ENCODE measurements around the gene HK2. TPM values are rescaled to one million over a fixed set of nuclear protein-coding genes. Genes with fewer than 3 reads are reported as not detected.

Gene HK2
- total RNA-seq, 1 experiment from 2014 or later, result 43.8 TPM

DNA sequence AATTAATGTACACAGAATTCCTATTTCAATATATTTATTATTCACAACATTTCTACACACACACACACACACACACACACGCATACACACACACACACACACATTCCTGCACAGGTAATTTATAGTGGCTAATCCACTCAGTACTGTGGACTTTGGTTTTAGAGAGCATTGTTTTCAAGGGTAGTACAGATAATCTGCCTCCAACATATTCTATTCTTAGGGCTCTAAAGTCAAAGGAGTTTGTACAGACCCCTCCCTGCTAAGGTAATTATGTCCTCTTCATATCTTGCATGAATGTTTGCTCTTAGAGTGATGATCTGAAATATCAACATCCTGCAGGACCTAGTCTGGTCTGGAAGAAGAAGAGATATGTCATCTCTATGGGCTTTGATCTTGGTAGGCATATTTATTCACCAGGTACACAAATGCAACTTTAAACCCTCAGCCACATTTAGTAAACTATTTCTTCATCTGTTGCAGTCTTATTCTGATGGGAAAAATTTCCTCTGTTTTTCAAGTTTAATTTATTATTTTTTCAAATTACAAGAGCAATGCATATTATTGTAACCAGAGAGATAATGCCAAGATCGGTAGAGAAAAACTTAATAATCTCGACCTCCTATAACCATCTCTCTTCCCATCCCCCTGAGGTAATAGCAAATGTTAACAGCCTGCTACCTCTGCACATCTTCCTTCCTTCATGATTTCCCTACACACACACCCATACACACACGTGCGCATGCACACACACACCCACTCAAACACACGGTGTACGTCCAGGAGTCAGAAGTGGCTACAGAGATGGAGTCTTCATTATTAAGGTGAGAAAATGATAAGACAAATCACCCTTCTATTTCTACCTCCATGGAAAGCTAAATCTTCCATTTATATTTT lies 106.2 kb downstream of the HK2 start:
- ChIA-PET CTCF (no interaction called here), POLR2A (ENCODE audit: unreplicated experiment) (no interaction called here)
- Histone ChIP-seq H3K79me2 (ENCODE audit: low read length) (no peaks in the 10 kb centered on the region), H3K4me2 (ENCODE audit: low read length) (no peak overlapping the region), H3K9me3 (ENCODE audit: low read length) (no peaks in the 10 kb centered on the region), H3K4me1 (ENCODE audit: insufficient read depth, low read length) (peaks cover 6% of the 10 kb centered on the region), H3K27me3 (ENCODE audit: low read length) (no peaks in the 10 kb centered on the region), H3K9ac (ENCODE audit: low read length) (no peak overlapping the region), H4K20me1 (ENCODE audit: low read length) (no peaks in the 10 kb centered on the region), H3K4me3 (ENCODE audit: low read length) (no peak overlapping the region), H2AFZ (ENCODE audit: low read length) (no peak overlapping the region), H3F3A (ENCODE audit: low read length, unreplicated experiment) (no peaks in the 10 kb centered on the region), H3K27ac (ENCODE audit: low read length) (no peak overlapping the region), H3K9me2 (replicated peaks; ENCODE audit: low read length) (no peaks in the 10 kb centered on the region), H3K36me3 (ENCODE audit: low read depth, low read length) (no peaks in the 10 kb centered on the region)
- DNase-seq (no peak), ATAC-seq (no peak)
- intact Hi-C loops (cut with micrococcal nuclease), result no loop called here
- TF ChIP-seq EZH2 (IDR thresholded peaks at IDR 0.05; ENCODE audit: low read length, unreplicated experiment) (no peak), CTCF (conservative IDR thresholded peaks at IDR 0.05; ENCODE audit: low read depth, low read length) (no peak), EZH2phosphoT487 (IDR thresholded peaks at IDR 0.05; ENCODE audit: borderline replicate concordance, low read length) (no peak)
- BruUV-seq (replicated peaks), result no TSS peak

- no peak overlapping the region for H3K27ac ChIP-seq (ENCODE audit: low read length)
- CTCF ChIA-PET, result no interaction called here
- H3K79me2 ChIP-seq (ENCODE audit: low read length), result no peaks in the 10 kb centered on the region
- ATAC-seq (no peak), DNase-seq (no peak)
- no TSS peak for BruUV-seq (replicated peaks)
- H3K4me3 ChIP-seq (ENCODE audit: low read length), result no peak overlapping the region
- no peaks in the 10 kb centered on the region for H3F3A ChIP-seq (ENCODE audit: low read length, unreplicated experiment)
- H3K9ac ChIP-seq (ENCODE audit: low read length), result no peak overlapping the region
- no peaks in the 10 kb centered on the region for H3K9me2 ChIP-seq (replicated peaks; ENCODE audit: low read length)
- H3K27me3 ChIP-seq (ENCODE audit: low read length), result no peaks in the 10 kb centered on the region
- H3K9me3 ChIP-seq (ENCODE audit: low read length), result no peaks in the 10 kb centered on the region
- intact Hi-C loops (cut with micrococcal nuclease), result no loop called here
- H4K20me1 ChIP-seq (ENCODE audit: low read length), result no peaks in the 10 kb centered on the region
- H2AFZ ChIP-seq (ENCODE audit: low read length), result no peak overlapping the region
- H3K4me2 ChIP-seq (ENCODE audit: low read length), result no peak overlapping the region
- POLR2A ChIA-PET (ENCODE audit: unreplicated experiment), result interaction anchor here (0.6 kb wide), 1 partner anchor 19 kb away, joined by 4 read pairs; no protein-coding TSS in a partner anchor
- peaks cover 7% of the 10 kb centered on the region for H3K4me1 ChIP-seq (ENCODE audit: insufficient read depth, low read length)
- TF ChIP-seq EZH2phosphoT487 (IDR thresholded peaks at IDR 0.05; ENCODE audit: borderline replicate concordance, low read length) (no peak), EZH2 (IDR thresholded peaks at IDR 0.05; ENCODE audit: low read length, unreplicated experiment) (no peak), CTCF (conservative IDR thresholded peaks at IDR 0.05; ENCODE audit: low read depth, low read length) (no peak)
- H3K36me3 ChIP-seq (ENCODE audit: low read depth, low read length), result no peaks in the 10 kb centered on the region
Measured at GRCh38 chr2:74941284-74941683, 107.4 kb downstream of the HK2 start.

- TF ChIP-seq EZH2phosphoT487 (IDR thresholded peaks at IDR 0.05; ENCODE audit: borderline replicate concordance, low read length) (no peak), EZH2 (IDR thresholded peaks at IDR 0.05; ENCODE audit: low read length, unreplicated experiment) (no peak), CTCF (conservative IDR thresholded peaks at IDR 0.05; ENCODE audit: low read depth, low read length) (no peak)
- CTCF ChIA-PET, result no interaction called here
- BruUV-seq (replicated peaks), result no TSS peak
Measured at GRCh38 chr2:74942263-74942662, 108.3 kb downstream of the HK2 start.

More at GRCh38 chr2:74942263-74942662, 108.3 kb downstream of the HK2 start:
- Histone ChIP-seq H3K4me2 (ENCODE audit: low read length) (no peak overlapping the region), H3K27me3 (ENCODE audit: low read length) (no peaks in the 10 kb centered on the region), H3K9me3 (ENCODE audit: low read length) (no peaks in the 10 kb centered on the region), H3K9ac (ENCODE audit: low read length) (no peak overlapping the region), H2AFZ (ENCODE audit: low read length) (no peak overlapping the region), H3K27ac (ENCODE audit: low read length) (no peak overlapping the region), H3F3A (ENCODE audit: low read length, unreplicated experiment) (no peaks in the 10 kb centered on the region), H3K9me2 (replicated peaks; ENCODE audit: low read length) (no peaks in the 10 kb centered on the region), H3K4me1 (ENCODE audit: insufficient read depth, low read length) (peaks cover 6% of the 10 kb centered on the region), H3K36me3 (ENCODE audit: low read depth, low read length) (no peaks in the 10 kb centered on the region), H3K4me3 (ENCODE audit: low read length) (no peak overlapping the region), H3K79me2 (ENCODE audit: low read length) (no peaks in the 10 kb centered on the region), H4K20me1 (ENCODE audit: low read length) (no peaks in the 10 kb centered on the region)
- POLR2A ChIA-PET (ENCODE audit: unreplicated experiment), result no interaction called here
- DNase-seq (no peak), ATAC-seq (no peak)
- intact Hi-C loops (cut with micrococcal nuclease), result no loop called here
